Right renal cortex interstitium (tissue), 3 donors: ENCODE results near the gene DUSP7. TPM values are rescaled to one million over a fixed set of nuclear protein-coding genes. Genes with fewer than 3 reads are reported as not detected.

Experiments used
- DNase-seq, 3 donors: peaks; one replicate each; pipeline ENCODE4 v3.0.0-alpha.2; 2013; ENCODE audit warnings: low read depth in 3 of 3, low spot score in 2 of 3
- polyA plus RNA-seq, 3 donors: library from polyadenylated mRNA; unstranded; fragments of 120-200 nt; gene quantifications; one replicate each; pipeline ENCODE4 v1.2.1, GENCODE V29; 2013; ENCODE audit not compliant: insufficient read length in 3 of 3

DUSP7 gene
- polyA plus RNA-seq, 3 donors, result 15.2 to 18.1 (median 15.7) TPM

DNA sequence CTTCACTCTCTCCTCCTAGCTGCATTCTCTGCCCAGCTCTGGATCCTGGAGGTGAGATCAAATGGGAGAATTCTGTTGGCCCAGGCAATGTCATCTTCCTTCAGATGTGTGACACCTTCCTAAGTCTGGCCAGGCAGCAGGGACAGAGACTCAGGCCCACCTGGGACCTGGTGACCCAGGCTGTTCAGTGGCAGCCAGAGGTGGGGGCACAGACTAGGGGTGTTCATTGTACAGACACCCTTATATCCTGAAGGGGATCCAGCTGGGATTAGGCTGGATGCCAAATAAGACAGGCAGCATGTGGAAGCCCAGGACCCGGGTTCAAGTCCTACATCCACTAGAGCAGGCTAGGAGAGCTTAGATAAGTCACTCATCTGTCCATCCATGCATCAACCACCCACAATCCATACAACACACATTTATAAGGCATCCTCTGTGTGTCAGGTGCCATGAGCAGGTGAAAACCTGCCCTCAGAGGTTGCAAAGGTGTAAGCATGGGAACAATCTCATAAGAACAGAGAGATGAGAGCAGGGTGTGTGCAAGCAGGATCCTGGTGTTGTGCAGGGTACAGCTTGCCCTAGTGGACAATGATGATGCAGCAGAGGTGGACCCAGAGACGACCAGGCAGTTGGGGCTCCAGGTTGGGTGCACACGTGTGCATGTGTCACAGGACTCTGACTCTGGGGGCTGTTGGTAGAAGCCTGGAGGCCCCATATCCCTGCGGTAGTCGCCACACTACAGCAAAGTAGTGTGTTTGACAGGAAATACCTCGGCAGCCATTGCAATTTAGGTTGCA, 42.4 kb downstream of the DUSP7 start:
- DNase-seq, result no peak

DNA sequence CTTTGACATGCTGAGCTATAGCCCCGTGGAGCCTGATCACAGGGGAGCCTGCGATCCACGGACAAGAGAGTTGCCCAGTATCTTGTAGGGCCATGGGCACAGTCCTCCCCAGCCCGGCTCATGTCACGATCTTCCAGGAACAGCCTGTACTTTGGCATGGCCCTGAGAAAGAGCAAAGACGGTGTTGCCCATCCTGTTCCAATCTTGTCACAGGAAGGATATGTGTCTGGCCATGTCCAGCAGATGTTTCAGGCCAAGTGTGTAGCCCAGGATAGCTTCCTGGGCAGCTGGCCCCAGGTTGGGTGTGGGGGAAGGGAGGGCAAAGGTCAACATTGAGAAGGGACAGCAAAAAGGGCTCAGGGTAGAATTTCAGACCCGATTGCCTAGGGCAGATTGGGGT, 43.7 kb downstream of the DUSP7 start:
- DNase-seq, result no peak

DNA sequence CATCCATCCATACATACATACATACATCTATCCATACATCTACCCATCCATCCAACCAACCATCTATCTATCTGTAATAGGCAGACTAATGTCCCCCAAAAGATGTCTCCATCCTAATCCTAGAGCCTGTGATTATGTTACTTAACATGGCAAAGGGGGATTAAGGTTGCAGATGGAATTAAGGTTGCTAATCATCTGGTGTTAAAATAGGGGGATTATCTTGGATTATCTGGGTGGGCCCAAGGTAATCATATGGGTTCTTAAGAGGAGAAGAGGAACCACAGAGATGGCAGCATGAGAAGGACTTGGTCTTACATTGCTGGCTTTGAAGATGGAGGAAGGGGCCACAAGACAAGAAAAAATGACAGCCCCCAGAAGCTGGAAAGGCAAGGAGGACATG, 45.9 kb downstream of the DUSP7 start:
- DNase-seq, result no peak

DNA sequence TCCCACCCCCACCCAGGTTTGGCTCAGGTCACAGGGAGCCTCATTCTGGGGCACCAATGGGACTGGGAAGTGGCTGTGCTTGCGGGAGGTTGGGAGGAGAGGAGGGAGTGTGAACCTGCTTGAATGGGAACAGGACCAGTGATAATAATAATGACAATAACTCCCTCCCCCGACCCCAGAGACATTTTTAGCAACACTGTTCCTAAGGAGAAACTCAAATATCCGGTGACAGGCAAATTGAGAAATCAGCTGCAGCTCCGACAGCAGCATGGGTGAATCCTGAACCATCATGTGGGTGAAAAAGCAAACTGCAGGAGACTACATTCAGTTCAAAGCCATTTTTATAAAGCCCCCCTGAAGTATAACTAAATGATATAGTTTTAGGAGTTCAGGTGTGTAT, 49.1 kb downstream of the DUSP7 start:
- DNase-seq, result no peak

DNA sequence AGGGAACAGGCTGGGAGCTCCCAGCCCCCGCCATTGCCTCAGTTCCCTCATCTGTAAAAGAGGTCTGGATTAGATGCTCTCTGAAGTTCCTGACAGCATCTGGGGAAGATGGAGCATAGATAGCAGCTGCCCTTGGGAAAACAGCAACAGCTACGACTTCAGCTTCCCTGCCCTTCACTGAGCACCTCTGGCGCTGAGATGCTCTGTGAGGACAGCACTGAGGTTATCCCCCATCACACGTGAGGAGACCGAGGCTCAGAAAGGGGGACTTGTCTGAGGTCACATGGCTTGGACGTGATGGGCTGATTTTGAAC, 49.6 kb downstream of the DUSP7 start:
- DNase-seq, result no peak

DNA sequence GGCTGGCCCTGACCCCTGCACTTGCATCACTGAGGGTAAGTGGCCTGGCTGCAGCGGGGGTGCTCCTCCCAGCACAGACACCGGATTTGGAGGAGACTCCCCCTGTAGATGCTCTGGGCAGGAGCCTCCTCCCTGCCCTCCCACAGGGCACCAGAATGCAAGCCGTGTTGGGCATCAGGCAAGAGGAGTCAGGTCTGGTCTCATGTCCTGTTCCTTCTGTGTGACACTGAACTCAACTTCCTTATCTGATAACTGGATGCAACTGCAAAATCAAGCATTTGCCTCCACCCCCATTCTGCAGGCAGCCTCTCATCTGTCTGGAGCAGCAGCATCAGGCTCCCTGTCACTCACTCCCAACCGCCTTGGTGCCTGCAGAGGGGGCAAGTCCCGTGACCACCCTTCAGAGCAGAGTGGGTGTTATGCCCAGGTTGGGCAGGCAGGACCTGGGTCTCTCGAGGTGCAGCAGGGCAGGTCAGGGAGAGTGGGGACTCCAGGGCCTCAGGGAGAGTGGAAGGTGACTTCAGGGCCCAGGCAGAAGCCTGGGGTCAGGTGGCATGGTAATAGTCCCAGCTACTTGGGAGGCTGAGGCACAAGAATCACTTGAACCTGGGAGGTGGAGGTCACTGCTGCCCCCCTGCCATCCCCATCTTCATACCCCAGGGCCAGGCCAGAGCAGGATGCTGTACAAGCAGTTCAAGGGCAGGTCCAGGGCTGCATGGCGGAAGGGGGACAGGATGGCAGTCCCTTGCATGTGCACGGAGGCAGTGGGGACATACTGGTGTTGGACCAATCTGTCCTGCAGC, 50.2 kb downstream of the DUSP7 start:
- DNase-seq, result no peak

DNA sequence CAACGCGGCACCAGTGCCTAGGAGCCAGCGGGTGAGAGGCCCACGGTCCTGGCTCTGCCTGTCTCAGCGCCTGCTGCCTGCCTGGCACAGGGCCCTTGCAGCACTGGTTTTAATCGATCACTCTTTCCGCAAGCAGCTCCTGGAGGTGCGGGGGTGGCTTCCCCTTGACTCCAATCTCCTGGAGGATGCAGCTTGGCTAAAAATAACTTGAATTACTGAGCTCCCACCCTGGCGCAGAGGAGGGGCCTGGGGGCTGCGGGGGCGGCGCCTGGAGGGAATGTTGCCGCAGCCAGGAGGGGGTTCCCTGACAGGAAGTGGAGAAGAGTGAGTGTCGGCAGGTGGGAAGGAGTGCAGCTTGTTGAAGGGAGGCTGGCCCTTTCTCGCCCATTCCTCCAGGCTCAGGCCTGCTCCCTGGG, 50.8 kb downstream of the DUSP7 start:
- DNase-seq, result peak in 2 of 3 donors; percentile 57 to 67

DNA sequence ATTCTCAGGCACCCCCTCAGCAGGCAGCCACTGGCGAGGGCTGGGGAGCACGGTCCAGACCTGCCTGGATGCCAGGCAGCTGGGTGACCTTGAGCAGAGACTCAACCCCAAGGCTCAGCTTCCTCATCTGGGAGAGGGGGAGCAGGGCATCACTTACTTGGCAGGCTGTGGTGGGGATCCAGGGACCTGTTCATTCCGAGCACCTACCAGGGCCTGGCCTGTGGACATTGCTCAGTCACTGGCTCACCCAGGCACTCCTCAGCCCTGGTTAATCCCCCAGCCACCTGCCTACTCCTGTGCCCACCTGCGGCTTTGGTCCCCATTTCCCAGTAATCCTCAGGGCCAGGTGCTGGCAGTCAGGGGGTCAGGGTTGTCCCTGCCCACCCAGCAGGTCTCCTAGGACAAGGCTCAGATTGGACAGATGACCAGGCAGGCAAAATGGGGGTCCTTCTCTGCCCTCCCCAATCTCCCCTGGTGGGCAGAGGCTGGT, 51.4 kb downstream of the DUSP7 start:
- DNase-seq, result no peak

DNA sequence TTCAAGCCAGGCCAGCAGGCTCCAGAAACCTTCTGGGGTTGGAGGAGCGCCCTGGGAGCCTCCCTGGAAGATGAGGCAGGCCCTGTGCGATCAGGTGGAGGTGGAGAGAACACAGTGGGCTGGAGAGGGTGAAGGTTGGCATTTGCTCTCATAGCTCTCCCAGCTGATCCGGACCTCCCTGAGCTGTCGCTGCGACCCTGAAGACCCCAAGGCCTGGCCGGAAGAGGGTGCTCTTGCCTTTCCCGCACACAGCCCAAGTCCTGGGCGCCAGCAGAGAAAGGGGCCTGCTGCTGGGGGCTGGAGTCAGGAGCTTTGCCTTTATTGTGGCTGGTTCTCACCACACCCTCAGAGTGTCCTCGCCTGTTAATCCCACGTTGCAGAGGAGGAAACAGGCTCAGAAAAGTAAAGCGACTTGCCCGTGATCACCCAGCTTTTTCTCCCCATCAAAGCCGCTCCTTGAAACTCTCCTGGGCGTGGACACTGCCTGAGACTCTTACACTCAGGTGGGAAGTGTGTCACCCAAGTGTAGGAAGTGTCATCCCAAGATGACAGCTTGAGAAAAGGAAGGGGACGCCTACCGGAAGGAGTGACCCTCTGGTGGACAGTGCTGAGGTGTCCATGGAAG, 52.1 kb downstream of the DUSP7 start:
- DNase-seq, result no peak

DNA sequence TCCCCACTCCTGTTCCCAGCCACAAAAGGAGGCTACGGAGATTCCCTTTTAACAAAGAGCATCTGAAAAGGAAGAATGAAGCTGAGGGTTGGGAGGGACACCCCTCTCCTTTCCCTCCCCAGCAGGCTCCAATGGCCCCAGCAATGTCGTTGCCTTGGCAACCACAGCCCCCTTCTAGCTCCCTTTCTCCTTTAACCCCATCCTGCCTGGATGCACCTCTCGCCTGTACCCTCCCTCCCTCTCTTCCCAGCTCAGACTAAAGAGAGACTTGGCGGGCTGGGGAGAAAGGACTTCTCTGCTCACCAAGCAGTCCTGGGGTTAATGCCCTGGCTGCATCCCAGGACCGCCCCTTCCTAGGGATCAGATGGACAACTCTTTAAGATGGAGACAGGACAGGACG, 53.6 kb downstream of the DUSP7 start:
- DNase-seq, result no peak

DNA sequence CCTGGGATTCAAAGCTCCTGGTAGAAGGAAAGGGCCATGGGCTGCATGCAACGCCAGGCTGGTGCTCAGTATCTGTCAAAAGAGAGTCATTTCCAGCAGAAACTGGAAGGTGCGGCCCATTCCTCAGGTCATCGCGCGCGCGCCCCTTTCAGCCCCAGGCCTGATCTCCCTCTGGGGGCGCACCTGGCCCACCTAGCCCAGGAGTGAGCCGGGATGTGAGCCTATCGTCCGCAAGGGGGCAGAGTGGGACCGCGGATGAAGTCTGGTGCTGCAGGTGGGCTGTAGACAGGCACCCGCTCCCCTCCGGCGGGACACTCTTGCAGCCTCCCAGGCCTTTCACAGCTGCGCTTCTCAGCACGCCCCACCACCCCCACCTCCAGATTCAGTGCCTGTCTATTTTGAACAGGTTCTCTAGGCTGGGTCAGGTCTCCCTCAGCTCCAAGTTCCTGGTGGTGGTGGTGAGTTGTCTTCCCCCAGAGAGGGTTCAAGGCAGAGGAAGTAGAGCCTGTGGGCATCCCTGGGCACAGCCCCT, 54.9 kb downstream of the DUSP7 start:
- peak in 2 of 3 donors; percentile 65 to 74 for DNase-seq

DNA sequence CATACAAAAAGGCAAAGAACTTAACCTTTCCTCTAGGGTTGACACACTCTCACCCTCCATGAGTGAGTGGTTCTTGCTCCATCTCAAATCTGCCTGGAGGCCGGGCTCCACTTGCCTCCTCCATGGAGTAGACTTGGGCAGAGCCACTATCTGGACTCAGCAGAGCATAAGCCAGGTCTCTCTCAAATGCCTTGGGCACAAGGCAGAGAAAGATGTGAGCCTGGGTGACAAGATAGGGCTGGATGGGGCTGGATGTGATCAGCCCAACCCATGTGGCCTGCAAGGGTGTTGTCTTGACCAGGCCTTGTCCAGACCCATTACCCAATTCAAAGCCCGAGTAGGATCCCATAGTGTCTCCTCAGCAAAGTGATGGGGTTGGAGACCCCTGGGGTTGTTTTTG, 56.5 kb downstream of the DUSP7 start:
- no peak for DNase-seq

Other genes starting within 250 kb of the DUSP7 start
- gene IQCF2, start 195.0 kb downstream of the DUSP7 start, polyA plus RNA-seq, result not detected
- gene IQCF5, start 181.0 kb downstream of the DUSP7 start, polyA plus RNA-seq, result not detected
- not detected for gene IQCF1, start 153.2 kb downstream of the DUSP7 start, polyA plus RNA-seq
- 10 to 100 TPM; 17.3 to 19.2 (median 17.5) TPM for gene RRP9, start 114.7 kb downstream of the DUSP7 start, polyA plus RNA-seq
- 10 to 100 TPM; 15.0 to 16.2 (median 16.2) TPM for gene PARP3, start 114.2 kb downstream of the DUSP7 start, polyA plus RNA-seq
- gene GPR62, start 101.2 kb downstream of the DUSP7 start, polyA plus RNA-seq, result under 1 TPM; 0.36 to 0.49 (median 0.37) TPM
- 10 to 100 TPM; 47.8 to 51.4 (median 49.5) TPM for gene PCBP4, start 89.1 kb downstream of the DUSP7 start, polyA plus RNA-seq
- 10 to 100 TPM; 76.7 to 82.8 (median 80.5) TPM for gene ABHD14B, start 82.5 kb downstream of the DUSP7 start, polyA plus RNA-seq
- gene ABHD14A, start 81.5 kb downstream of the DUSP7 start, polyA plus RNA-seq, result 10 to 100 TPM; 21.0 to 26.1 (median 26.0) TPM
- 100 to 1,000 TPM in 2 of 3 donors, 10 to 100 TPM in 1; 87.7 to 123 (median 108) TPM for gene ACY1, start 73.0 kb downstream of the DUSP7 start, polyA plus RNA-seq
- gene RPL29, start 60.7 kb downstream of the DUSP7 start, polyA plus RNA-seq, result 1,000 to 10,000 TPM; 1,608 to 1,744 (median 1,623) TPM
- gene POC1A, start 97.9 kb upstream of the DUSP7 start, polyA plus RNA-seq, result 1 to 10 TPM; 7.0 to 8.2 (median 8.1) TPM
- gene ALAS1, start 141.6 kb upstream of the DUSP7 start, polyA plus RNA-seq, result 10 to 100 TPM; 46.6 to 52.6 (median 48.8) TPM
- gene TLR9, start 169.1 kb upstream of the DUSP7 start, polyA plus RNA-seq, result under 1 TPM in 2 of 3 donors, not detected in 1; 0.11 to 0.18 TPM
- 10 to 100 TPM; 23.1 to 28.6 (median 25.2) TPM for gene TWF2, start 182.6 kb upstream of the DUSP7 start, polyA plus RNA-seq
- 10 to 100 TPM; 18.5 to 20.1 (median 18.7) TPM for gene PPM1M, start 189.2 kb upstream of the DUSP7 start, polyA plus RNA-seq
- gene WDR82, start 222.1 kb upstream of the DUSP7 start, polyA plus RNA-seq, result 100 to 1,000 TPM; 110 to 117 (median 116) TPM
- gene GLYCTK, start 231.3 kb upstream of the DUSP7 start, polyA plus RNA-seq, result 10 to 100 TPM; 26.7 to 29.8 (median 27.6) TPM